Epidermal melanocyte (primary cell): ENCODE results near the gene BABAM1.
A peak's percentile ranks its signal among the peaks of the same experiment; 100 is the strongest.

ENCODE experiments used
- DNase-seq: peaks from one replicate; pipeline ENCODE4 v3.0.0; 2011; ENCODE audit warnings: low spot score; ENCODE audit not compliant: insufficient read length

The BABAM1 gene

GRCh38 chr19:17321655-17322489 is 54.6 kb downstream of the BABAM1 start:
- DNase-seq = no peak

GRCh38 chr19:17322854-17323253 is 55.6 kb downstream of the BABAM1 start:
- no peak for DNase-seq

DNA sequence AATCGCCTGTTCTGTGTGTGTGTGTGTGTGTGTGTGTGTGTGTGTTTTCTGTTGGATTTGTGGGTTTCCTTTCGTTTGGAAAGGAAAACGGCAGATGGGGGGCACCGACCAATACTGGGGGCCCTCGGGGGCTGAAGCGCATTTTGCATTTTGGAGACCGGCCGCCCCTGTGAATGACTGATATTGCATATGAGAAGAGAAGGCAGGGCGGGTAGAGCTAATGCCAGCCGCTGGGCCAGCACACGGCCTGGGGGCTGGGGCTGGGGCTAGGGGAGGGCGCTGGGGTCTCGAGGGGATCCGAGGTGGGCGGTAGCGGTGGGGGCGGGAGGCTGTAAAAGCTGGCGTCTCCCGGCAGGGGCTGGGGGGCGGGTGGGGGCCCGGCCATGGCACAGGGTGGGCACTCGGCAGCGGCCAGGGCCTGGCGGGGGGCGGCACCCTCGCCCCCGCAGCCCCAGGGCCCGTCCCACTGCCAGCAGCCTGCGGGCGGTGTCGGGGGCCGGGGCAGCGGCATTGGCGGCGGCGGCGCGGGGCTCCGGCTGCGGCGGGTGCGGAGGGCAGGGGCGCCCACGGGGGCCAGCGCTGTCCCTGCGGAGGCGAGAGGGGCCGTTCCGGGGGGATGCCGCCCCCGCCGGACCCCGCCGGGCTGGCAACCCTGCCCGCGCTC is 56.2 kb downstream of the BABAM1 start:
- no peak for DNase-seq

GRCh38 chr19:17323964-17324332 is 56.7 kb downstream of the BABAM1 start:
- peak; percentile 53 for DNase-seq

- peak; percentile 17 for DNase-seq
These were observed 57.3 kb downstream of the BABAM1 start for GRCh38 chr19:17324357-17325114.

GRCh38 chr19:17325133-17325532 is 57.9 kb downstream of the BABAM1 start:
- no peak for DNase-seq

DNA sequence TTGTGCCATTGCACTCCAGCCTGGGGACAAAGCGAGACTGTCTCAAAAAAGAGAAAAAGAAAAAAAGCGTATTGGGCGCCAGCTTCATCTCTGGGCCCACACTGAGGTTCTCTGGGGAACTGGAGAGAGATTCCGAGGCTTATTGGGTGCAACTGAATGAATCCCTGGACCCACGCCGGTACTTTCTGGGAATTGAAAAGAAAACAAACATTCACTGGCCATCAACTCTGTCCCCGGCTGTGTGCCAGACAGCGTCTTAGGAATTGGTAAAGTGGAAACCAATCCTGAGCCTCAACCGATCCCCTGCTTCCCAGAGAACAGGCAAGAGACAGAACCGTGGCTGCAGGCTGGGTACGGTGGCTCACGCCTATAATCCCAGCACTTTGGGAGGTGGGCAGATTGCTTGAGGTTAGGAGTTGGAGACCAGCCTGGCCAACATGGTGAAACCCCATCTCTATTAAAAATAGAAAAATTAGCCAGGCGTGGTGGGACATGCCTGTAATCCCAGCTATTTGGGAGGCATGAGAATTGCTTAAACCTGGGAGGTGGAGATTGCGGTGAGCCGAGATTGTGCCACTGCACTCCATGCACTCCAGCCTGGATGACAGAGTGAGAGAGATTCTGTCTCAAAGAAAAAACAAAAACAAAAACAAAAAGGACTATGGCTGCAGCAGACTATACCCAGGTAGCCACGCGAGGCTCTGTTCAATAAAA is 58.8 kb downstream of the BABAM1 start:
- DNase-seq = peak; percentile 18

GRCh38 chr19:17326595-17326966 is 59.3 kb downstream of the BABAM1 start:
- peak; percentile 20 for DNase-seq

- peak; percentile 11 for DNase-seq
These were observed 59.9 kb downstream of the BABAM1 start for GRCh38 chr19:17327068-17327653.

- peak; percentile 21 for DNase-seq
These were observed 60.6 kb downstream of the BABAM1 start for GRCh38 chr19:17327654-17328516.
